Fibroblast of skin of back (primary cell): ENCODE data around the gene EDARADD.
"Not testable (repeated sequence)": the region's sequence is repeated elsewhere in the genome, so short reads cannot be mapped to it uniquely, and the experiment has no call there.

Experiments
- DNase-seq: peaks from one replicate; pipeline ENCODE4 v3.0.0-alpha.2; 2013

The EDARADD gene

DNA sequence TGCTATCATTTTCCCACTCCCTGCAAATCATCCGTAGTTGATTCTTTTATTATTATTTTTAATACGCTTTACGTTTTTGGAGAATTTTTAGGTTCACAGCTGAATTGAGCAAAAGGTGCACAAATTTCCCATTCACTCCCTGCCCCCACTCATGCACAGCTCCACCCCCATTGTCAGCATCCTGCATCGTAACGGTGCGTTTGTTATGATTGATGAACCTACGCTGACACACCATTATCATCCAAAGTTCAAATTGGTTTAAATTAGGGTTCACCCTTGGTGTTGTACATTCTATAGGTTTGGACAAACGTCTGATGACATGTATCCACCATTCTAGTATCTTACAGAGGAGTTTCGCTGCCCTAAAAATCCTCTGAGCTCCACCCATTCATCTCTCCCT is 44.5 kb downstream of the EDARADD start:
- no peak for DNase-seq

DNA sequence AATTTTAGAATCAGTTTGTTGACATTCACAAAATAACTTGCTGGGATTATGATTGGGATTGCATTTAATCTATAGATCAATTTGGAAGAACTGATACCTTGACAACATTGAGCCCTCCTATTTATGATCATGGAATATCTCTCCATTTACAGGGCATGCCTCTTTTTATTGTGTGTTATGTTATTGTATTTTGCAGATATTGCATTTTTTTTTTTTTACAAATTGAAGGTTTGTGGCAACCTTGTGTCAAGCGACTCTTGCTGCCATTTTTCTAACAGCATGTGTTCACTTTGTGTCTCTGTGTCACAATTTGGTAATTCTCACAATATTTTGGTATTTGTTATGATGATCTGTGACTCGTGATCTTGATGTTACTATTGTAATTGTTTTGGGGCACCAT is 46.3 kb downstream of the EDARADD start:
- DNase-seq: no peak

- no peak for DNase-seq
Measured at GRCh38 chr1:236450779-236451178, 56.7 kb downstream of the EDARADD start.

- DNase-seq: peak; percentile 7
Measured at GRCh38 chr1:236451796-236452373, 57.8 kb downstream of the EDARADD start.

DNA sequence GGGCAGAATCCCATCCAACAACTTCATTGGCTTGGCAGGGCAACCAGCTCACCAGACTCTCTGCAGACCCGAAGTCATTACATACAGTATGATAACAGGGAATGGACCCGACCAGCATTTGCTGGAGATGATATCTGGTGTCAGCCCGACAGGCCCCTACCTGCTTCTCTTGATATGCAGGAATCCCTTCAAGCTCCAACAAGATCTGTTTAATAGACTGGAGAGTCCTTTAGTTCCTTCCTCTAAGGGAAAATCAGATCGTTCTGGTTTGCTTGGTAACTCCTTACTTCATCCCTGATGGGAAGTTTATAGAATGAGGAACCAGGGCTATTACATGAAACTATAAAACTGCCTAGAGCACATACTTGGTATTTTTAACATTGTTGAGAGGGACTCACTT is 61.2 kb downstream of the EDARADD start:
- DNase-seq: no peak

DNA sequence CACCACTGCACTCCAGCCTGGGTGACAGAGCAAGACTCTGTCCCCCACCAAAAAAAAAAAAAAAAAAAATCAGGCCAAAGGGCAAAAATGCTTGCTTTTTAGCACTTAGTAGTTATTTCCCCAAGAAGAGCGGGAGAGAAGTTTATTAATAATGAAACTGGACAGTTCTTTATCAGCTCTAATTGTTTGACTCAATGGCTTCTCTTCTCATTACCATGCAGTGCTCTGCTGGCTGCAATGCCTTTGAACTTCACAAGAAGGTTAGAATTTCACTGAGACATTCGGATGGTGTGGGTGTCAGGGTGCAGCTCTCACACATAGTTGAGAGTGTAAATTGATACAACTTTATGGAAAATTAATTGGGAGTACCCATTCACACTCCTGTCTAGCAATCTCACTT is 63.7 kb downstream of the EDARADD start:
- DNase-seq: no peak

DNA sequence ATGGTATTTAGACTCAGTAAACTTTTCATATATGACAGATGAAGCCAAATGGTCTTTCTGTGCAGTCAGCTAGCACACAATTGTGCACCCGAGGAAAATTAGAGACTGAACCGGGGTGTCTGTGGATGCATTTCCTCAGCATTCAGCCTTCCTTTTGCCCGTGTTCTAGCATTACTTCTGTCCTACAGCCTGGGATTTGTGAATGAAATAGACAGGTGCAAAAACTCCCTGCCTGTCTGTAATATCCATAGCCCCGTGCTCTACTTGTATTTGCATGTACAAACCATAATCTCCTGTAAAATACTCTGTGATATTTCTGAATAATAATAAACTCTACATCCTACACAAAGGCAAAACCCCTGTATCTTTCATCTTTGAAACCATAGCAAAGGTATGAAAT is 64.9 kb downstream of the EDARADD start:
- no peak for DNase-seq

DNA sequence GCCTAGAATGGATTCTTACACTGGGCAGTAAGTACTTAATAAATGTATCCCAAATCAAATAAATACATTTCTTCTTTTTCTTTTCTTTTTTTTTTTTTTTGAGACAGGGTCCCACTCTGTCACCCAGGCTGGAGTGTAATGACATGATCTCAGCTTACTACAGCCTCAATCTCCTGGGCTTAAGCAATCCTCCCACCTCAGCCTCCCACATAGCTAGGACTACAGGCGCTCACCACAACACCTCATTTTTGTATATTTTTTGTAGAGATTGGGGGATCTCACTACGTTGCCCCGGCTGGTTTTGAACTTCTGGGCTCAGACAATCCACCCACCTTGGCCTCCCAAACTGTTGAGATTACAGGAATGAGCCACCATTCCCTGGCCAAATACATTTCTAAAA is 66.0 kb downstream of the EDARADD start:
- DNase-seq: no peak

GRCh38 chr1:236464197-236464596 is 70.1 kb downstream of the EDARADD start:
- not testable (repeated sequence) for DNase-seq

DNA sequence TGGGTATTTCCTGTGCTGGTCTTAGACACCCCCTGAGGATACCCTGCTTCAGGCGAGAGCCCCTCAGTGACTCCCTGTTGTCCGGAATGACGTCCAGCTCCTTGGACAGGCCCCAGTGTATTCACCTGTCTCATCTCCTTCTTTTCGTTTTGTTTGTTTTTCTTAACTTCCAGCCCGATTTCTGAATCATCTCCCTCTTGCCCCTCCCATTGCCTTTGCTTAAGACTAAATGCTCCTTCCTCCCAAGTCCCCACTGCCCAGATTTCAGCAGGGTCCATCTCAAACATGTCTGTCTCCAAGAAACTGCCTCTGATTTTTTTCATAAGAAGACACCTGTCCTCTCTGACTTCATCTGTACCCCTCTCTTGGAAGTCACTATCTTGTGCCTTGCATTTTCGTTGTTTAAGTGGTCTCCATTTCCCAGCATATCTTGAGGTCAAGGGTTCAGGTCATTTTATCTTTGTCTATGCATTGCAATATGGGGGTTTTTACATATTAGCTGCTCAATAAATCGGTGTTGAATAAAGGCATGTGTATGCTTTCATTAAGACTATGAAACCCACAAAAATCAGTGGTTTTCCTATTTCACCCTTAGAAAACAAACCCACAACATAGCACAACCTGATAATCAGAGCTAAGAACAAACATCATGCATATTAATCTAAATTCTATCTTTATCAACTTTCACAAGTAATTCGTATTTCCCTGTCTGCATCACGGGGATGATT is 71.3 kb downstream of the EDARADD start:
- DNase-seq: no peak

DNA sequence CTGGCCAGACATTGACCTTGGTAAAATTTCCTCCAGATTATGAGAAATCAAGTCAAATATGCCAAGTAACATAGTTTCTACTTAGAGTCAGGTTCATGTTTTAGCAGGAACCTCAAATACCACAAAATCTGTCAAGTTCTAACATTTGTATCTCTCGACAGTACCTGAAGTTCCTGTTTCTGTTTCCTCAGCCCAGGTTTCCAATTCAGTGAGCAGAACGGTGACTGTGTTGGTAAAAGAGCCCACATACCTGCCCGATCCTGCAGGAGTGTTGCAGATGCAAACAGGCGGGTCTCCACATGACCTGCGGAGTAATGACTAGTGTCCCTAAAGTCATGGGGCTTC is 71.8 kb downstream of the EDARADD start:
- DNase-seq: no peak

GRCh38 chr1:236467327-236467641 is 73.2 kb downstream of the EDARADD start:
- no peak for DNase-seq

GRCh38 chr1:236468625-236469024 is 74.5 kb downstream of the EDARADD start:
- no peak for DNase-seq

DNA sequence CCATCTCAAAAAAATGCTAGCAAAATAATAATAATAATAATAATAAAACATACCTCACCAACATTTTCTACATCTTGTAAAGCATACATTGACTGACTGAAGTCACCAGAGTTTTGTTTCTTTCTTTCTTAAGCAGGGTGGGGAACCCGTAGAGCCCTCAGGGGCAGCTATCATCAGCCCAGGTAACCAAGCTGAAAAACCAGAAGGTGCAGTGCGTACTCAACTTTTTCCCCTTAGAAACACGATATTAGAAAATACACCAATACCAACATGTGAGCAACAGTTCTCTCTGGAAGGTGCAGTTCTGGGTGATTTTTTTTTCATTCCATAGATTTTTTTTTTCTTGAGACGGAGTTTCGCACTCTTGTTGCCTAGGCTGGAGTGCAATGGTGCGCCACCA is 75.4 kb downstream of the EDARADD start:
- no peak for DNase-seq

DNA sequence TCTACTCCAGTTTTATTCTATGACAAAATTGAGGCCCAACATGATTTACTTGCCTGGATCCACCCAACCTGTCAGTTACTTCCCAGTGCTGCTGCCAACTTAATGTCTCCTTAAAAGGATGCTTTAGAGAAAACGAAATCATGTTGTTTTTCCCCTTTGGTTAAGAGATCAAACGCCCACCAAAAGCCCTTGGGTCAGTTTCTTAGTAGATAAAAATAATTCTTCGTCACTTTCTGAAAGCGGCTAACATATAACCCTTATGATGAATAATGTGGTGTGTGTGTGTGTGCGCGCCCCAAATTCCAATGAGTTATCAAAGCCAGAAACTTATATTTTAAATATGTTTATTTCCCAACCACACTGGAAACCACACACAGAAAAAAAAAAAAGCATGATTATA is 77.0 kb downstream of the EDARADD start:
- DNase-seq: no peak

GRCh38 chr1:236471653-236472052 is 77.6 kb downstream of the EDARADD start:
- DNase-seq: no peak

- DNase-seq: no peak
Measured at GRCh38 chr1:236472850-236473788, 79.0 kb downstream of the EDARADD start.

GRCh38 chr1:236476019-236476418 is 81.9 kb downstream of the EDARADD start:
- no peak for DNase-seq

DNA sequence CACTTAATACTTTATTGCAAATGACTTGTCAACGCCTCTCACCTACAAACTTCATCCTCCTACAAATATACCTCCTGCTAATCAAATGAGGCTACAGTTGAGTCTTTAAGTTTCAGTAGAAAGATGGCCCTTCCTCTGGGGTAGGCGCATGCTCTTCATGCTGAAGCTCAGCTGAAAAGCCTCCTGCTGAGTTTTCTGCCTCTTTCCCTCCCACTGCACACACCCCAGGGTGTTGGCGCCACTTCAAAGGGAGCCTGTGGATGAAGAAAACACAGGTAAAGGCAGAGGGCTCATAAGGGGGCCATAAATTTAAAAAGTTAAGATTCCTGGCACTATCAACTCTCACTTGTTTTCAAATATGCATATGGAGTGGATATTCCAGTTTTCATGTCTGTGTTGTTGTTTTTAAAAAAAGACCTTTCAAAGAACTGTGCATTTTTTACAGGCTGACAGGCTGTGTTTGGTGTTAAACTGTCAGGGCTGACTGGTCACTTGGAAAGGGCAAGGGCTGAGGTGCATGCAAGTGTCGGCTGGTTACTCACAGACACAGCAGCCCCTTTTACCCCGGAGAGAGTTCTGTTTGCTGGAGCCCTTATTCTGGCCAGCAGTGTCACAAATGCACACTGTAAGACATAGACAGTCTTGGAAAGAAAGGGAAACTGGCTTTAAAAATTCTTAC is 86.8 kb downstream of the EDARADD start:
- DNase-seq: no peak

DNA sequence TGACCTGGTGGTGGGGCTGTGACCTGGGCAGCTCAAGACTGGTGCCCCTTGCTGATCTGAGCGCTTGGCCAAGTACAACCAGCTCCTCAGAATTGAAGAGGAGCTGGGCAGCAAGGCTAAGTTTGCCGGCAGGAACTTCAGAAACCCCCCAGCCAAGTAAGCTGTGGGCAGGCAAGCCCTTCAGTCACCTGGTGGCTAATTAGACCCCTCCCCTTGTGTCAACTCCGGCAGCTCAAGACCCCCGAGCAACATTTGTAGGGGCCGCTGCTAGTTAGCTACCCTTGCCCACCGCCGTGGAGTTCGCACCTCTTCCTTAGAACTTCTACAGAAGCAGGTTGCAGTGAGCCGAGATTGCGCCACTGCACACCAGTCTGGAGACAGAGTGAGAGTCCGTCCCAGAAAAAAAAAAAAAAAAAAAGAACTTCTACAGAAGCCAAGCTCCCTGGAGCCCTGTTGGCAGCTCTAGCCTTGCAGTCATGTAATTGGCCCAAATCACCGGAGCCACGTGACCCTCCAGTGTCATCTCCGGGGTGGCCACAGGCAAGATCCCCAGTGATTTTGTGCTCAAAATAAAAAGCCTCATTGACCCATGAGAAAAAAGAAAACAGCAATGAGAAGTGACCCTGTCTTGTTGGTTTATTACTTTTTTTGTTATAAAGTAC is 90.4 kb downstream of the EDARADD start:
- DNase-seq: no peak

- DNase-seq: no peak
Measured at GRCh38 chr1:236486356-236487002, 92.4 kb downstream of the EDARADD start.

DNA sequence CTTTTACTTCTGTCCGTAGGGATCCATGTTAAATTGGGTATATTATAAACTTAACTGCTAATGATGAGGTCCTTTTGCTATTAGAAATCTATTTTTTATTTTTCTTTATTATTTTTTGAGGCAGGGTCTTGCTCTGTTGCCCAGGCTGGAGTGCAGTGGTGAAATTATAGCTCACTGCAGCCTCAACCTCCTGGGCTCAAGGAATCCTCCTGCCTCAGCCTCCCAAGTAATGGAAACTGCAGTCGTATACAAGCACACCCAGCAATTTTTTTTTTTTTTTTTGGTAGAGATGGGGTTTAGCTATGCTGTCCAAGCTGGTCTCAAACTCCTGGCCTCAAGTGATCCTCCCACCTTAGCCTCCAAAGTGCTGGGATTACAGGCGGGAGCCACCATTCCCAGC is 95.1 kb downstream of the EDARADD start:
- DNase-seq: not testable (repeated sequence)
